ENCODE measurements around the gene RNF144A. TPM values are rescaled to one million over a fixed set of nuclear protein-coding genes. Genes with fewer than 3 reads are reported as not detected.

RNF144A gene
- polyA plus RNA-seq, 1 of the 3 experiments (the other 2 are of a cell fraction) = 15.6 TPM

GRCh38 chr2:6921321-6921922 is 4.2 kb downstream of the RNF144A start:
- H3K27ac ChIP-seq (ENCODE audit: low read depth in 2 of 2, low read length in 1 of 2) = peak overlapping the region in 1 of 2 experiments; percentile 25; a peak in 1 of 4 replicates
- TF ChIP-seq, protein P1, sequence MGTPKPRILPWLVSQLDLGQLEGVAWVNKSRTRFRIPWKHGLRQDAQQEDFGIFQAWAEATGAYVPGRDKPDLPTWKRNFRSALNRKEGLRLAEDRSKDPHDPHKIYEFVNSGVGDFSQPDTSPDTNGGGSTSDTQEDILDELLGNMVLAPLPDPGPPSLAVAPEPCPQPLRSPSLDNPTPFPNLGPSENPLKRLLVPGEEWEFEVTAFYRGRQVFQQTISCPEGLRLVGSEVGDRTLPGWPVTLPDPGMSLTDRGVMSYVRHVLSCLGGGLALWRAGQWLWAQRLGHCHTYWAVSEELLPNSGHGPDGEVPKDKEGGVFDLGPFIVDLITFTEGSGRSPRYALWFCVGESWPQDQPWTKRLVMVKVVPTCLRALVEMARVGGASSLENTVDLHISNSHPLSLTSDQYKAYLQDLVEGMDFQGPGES (IDR thresholded peaks at IDR 0.05; ENCODE audit: low read depth, low read length) = no peak
- TF ChIP-seq RCOR1 (IDR thresholded peaks at IDR 0.05; ENCODE audit: low read length) (no peak), EP300 (IDR thresholded peaks at IDR 0.05; ENCODE audit: borderline replicate concordance in 1 of 2, low read depth in 1 of 2, low read length in 1 of 2) (no peak), MXI1 (IDR thresholded peaks at IDR 0.05; ENCODE audit: low read depth, low read length) (no peak), GATA2 (CRISPR knock-in tag; IDR thresholded peaks at IDR 0.05) (no peak), TCF12 (IDR thresholded peaks at IDR 0.05) (no peak), USF2 (IDR thresholded peaks at IDR 0.05; ENCODE audit: borderline replicate concordance, low read depth, low read length) (no peak), RAD21 (IDR thresholded peaks at IDR 0.05; ENCODE audit: low read length) (no peak), FOXJ3 (CRISPR knock-in tag; IDR thresholded peaks at IDR 0.05) (no peak), RXRA (IDR thresholded peaks at IDR 0.05; ENCODE audit: borderline replicate concordance, low read depth) (no peak), SMC3 (IDR thresholded peaks at IDR 0.05; ENCODE audit: low read depth, low read length) (no peak), ELF1 (IDR thresholded peaks at IDR 0.05) (no peak), PBX3 (IDR thresholded peaks at IDR 0.05) (no peak), JUND (IDR thresholded peaks at IDR 0.05) (no peak), REST (IDR thresholded peaks at IDR 0.05; ENCODE audit: low read depth, low read length) (no peak), YY1 (IDR thresholded peaks at IDR 0.05; ENCODE audit: low read depth) (no peak), TAF1 (IDR thresholded peaks at IDR 0.05; ENCODE audit: borderline replicate concordance, low read depth, low read length) (no peak), FOXM1 (IDR thresholded peaks at IDR 0.05; ENCODE audit: low read depth) (no peak), EZH2phosphoT487 (IDR thresholded peaks at IDR 0.05; ENCODE audit: borderline replicate concordance, low read depth) (no peak)
- no peak overlapping the region for H3K4me3 ChIP-seq (ENCODE audit: low read depth in 2 of 2, low read length in 1 of 2)
- no peak overlapping the region for H2AFZ ChIP-seq (ENCODE audit: low read depth)
- peaks cover 6 to 73% of the 10 kb centered on the region in 2 experiments; a peak in 3 of 4 replicates for H3K4me1 ChIP-seq (ENCODE audit: control insufficient read depth in 1 of 2, insufficient read depth in 2 of 2, low read depth in 1 of 2, low read length in 1 of 2)
- POLR2A ChIA-PET = interaction anchor here (1.0 kb wide), 1 partner anchor 91 kb away, joined by 4 read pairs; no protein-coding TSS in a partner anchor
- DNase-seq = no peak
- H3F3A ChIP-seq (replicated peaks; ENCODE audit: insufficient read depth) = peaks cover 4% of the 10 kb centered on the region
- peaks cover 53% of the 10 kb centered on the region for H4K20me1 ChIP-seq (ENCODE audit: insufficient read depth)
- H3K9ac ChIP-seq = no peak overlapping the region
- 75% methylated on average over 11 of the region's 11 CpGs for WGBS (ENCODE audit: low lambda C conversion rate)
- peaks cover 0 to 4% of the 10 kb centered on the region in 2 experiments for H3K36me3 ChIP-seq (replicated peaks in 1 of 2; ENCODE audit: control insufficient read depth in 1 of 2, insufficient read depth in 2 of 2, low read length in 1 of 2)
- H3K79me2 ChIP-seq (ENCODE audit: insufficient read depth) = peaks cover 78% of the 10 kb centered on the region
- no peak overlapping the region for H3K4me2 ChIP-seq
- H3K27me3 ChIP-seq (ENCODE audit: insufficient read depth) = no peaks in the 10 kb centered on the region
- CTCF ChIA-PET = interaction anchor here (1.3 to 25.9 kb wide), 11 partner anchors 11 to 176 kb away, joined by 3 to 437 read pairs (median 7); no protein-coding TSS in a partner anchor
- H3K9me3 ChIP-seq = no peaks in the 10 kb centered on the region
- H3K9me2 ChIP-seq = no peaks in the 10 kb centered on the region
